HepG2 (cell line): ENCODE measurements around the gene GPER1. TPM values are rescaled to one million over a fixed set of nuclear protein-coding genes. Genes with fewer than 3 reads are reported as not detected.

Source experiments
- LBX2 ChIP-seq: sonication (generic); formaldehyde crosslinking; IDR thresholded peaks from 2 replicates; pipeline ENCODE4 v1.5.0; 2020; ENCODE audit warnings: missing genetic modification reagents, mild to moderate bottlenecking, borderline replicate concordance
- NAIF1 ChIP-seq: sonication (generic); formaldehyde crosslinking; IDR thresholded peaks from 2 replicates; pipeline ENCODE4 v1.5.0; 2020; ENCODE audit warnings: mild to moderate bottlenecking, missing genetic modification reagents, borderline replicate concordance
- NFATC3 ChIP-seq: sonication (generic); formaldehyde crosslinking; IDR thresholded peaks from 2 replicates; pipeline ENCODE4 v1.5.1; 2020; ENCODE audit warnings: mild to moderate bottlenecking, missing genetic modification reagents
- RORA ChIP-seq: sonication (generic); formaldehyde crosslinking; IDR thresholded peaks from 2 replicates; pipeline ENCODE4 v1.5.0; 2020; ENCODE audit warnings: mild to moderate bottlenecking, missing genetic modification reagents, moderate library complexity
- SKI ChIP-seq: fragments of 450-650 bp; IDR thresholded peaks from one replicate; pipeline ENCODE4 v1.6.1; 2018; ENCODE audit warnings: mild to moderate bottlenecking; ENCODE audit not compliant: partially characterized antibody
- TFAP4 ChIP-seq: sonication (generic); IDR thresholded peaks from 2 replicates; pipeline ENCODE4 v1.6.1; 2016; ENCODE audit warnings: low read depth, borderline replicate concordance
- ZBTB26 ChIP-seq: IDR thresholded peaks from 2 replicates; pipeline ENCODE4 v1.6.1; 2016; ENCODE audit warnings: missing compliant biosample characterization, missing genetic modification reagents, borderline replicate concordance
- ZEB1 ChIP-seq: IDR thresholded peaks from 2 replicates; pipeline ENCODE4 v1.6.1; 2012; ENCODE audit warnings: mild to moderate bottlenecking, low read depth, inconsistent platforms; ENCODE audit not compliant: insufficient replicate concordance
- ZNF263 ChIP-seq: sonication (generic); formaldehyde crosslinking; IDR thresholded peaks from 2 replicates; pipeline ENCODE4 v1.4.0; 2020; ENCODE audit warnings: missing genetic modification reagents
- ZNF512B ChIP-seq: sonication (generic); formaldehyde crosslinking; IDR thresholded peaks from 2 replicates; pipeline ENCODE4 v1.5.1; 2020; ENCODE audit warnings: missing genetic modification reagents, mild to moderate bottlenecking, borderline replicate concordance
- polyA plus RNA-seq, 8 experiments: library from polyadenylated mRNA; depleted of rRNA in 3 of 8; stranded (reverse) in 7 of 8; unstranded in 1 of 8; fragments of >200 nt; fragmentation: Illumina TruSeq in 4 of 8; extraction: Trizol in 4 of 8; gene quantifications; 2 replicates each; pipeline versions ENCODE4 v1.2.1 to v1.2.3, GENCODE V29; 2011 to 2016; ENCODE audit warnings: low read depth in 4 of 8, missing spikeins in 1 of 8, mixed read lengths in 1 of 8; ENCODE audit not compliant: insufficient read depth in 1 of 8
- total RNA-seq, 5 experiments: library from RNA; depleted of rRNA; stranded (reverse); fragments of >200 nt; fragmentation: Illumina TruSeq; extraction: Trizol; gene quantifications; 2 replicates each; pipeline ENCODE4 v1.2.3, GENCODE V29; 2016; ENCODE audit warnings: low read depth in 1 of 5
- TF ChIP-seq, protein P1 (sequence below): sonication (generic); formaldehyde crosslinking; IDR thresholded peaks from 2 replicates; pipeline ENCODE4 v1.5.1; 2020; ENCODE audit warnings: mild to moderate bottlenecking, missing genetic modification reagents, moderate library complexity
- TF ChIP-seq, protein P2 (sequence below): sonication (generic); formaldehyde crosslinking; IDR thresholded peaks from 2 replicates; pipeline ENCODE4 v1.4.0; 2020; ENCODE audit warnings: missing genetic modification reagents

Gene GPER1
- total and polyA plus RNA-seq, 2 of the 13 experiments (the other 11 are each of a cell fraction or from before 2014, with no cell fraction given): 12.7 to 19.7 TPM

- TF ChIP-seq, protein P1, sequence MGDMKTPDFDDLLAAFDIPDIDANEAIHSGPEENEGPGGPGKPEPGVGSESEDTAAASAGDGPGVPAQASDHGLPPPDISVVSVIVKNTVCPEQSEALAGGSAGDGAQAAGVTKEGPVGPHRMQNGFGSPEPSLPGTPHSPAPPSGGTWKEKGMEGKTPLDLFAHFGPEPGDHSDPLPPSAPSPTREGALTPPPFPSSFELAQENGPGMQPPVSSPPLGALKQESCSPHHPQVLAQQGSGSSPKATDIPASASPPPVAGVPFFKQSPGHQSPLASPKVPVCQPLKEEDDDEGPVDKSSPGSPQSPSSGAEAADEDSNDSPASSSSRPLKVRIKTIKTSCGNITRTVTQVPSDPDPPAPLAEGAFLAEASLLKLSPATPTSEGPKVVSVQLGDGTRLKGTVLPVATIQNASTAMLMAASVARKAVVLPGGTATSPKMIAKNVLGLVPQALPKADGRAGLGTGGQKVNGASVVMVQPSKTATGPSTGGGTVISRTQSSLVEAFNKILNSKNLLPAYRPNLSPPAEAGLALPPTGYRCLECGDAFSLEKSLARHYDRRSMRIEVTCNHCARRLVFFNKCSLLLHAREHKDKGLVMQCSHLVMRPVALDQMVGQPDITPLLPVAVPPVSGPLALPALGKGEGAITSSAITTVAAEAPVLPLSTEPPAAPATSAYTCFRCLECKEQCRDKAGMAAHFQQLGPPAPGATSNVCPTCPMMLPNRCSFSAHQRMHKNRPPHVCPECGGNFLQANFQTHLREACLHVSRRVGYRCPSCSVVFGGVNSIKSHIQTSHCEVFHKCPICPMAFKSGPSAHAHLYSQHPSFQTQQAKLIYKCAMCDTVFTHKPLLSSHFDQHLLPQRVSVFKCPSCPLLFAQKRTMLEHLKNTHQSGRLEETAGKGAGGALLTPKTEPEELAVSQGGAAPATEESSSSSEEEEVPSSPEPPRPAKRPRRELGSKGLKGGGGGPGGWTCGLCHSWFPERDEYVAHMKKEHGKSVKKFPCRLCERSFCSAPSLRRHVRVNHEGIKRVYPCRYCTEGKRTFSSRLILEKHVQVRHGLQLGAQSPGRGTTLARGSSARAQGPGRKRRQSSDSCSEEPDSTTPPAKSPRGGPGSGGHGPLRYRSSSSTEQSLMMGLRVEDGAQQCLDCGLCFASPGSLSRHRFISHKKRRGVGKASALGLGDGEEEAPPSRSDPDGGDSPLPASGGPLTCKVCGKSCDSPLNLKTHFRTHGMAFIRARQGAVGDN (CRISPR knock-in tag): peak; percentile 99
- TF ChIP-seq LBX2 (no peak), NFATC3 (CRISPR knock-in tag) (no peak), TFAP4 (peak; percentile 82; the same call in 1 of the 2 replicates), RORA (CRISPR knock-in tag) (no peak), ZBTB26 (CRISPR knock-in tag) (no peak), ZNF512B (CRISPR knock-in tag) (no peak), ZEB1 (no peak), ZNF263 (CRISPR knock-in tag) (peak; percentile 66; the same call in 1 of the 2 replicates), NAIF1 (no peak), SKI (peak; percentile 71)
- TF ChIP-seq, protein P2, sequence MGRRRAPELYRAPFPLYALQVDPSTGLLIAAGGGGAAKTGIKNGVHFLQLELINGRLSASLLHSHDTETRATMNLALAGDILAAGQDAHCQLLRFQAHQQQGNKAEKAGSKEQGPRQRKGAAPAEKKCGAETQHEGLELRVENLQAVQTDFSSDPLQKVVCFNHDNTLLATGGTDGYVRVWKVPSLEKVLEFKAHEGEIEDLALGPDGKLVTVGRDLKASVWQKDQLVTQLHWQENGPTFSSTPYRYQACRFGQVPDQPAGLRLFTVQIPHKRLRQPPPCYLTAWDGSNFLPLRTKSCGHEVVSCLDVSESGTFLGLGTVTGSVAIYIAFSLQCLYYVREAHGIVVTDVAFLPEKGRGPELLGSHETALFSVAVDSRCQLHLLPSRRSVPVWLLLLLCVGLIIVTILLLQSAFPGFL (CRISPR knock-in tag): no peak
Observed at GRCh38 chr7:1092806-1093501, 5.0 kb downstream of the GPER1 start (continued).
